ENCODE measurements around the gene CCDC30.

GRCh38 chr1:42541104-42541503, 78.0 kb downstream of the CCDC30 start:
- no peak for TF ChIP-seq SMAD4 (CRISPR knock-in tag; conservative IDR thresholded peaks at IDR 0.05)
- TF ChIP-seq STAT5A (IDR thresholded peaks at IDR 0.05; ENCODE audit: borderline replicate concordance, low read length) = no peak
- TF ChIP-seq RCOR1 (IDR thresholded peaks at IDR 0.05; ENCODE audit: borderline replicate concordance in 1 of 2, low read depth in 2 of 2, low read length in 2 of 2) = no peak
- no peak for TF ChIP-seq MTF1 (CRISPR knock-in tag; IDR thresholded peaks at IDR 0.05; ENCODE audit: borderline replicate concordance)
- TF ChIP-seq FOXP1 (CRISPR knock-in tag; IDR thresholded peaks at IDR 0.05) = no peak
- TF ChIP-seq ZBTB40 (IDR thresholded peaks at IDR 0.05) = no peak
- no peak for TF ChIP-seq ZBTB40 (CRISPR knock-in tag; IDR thresholded peaks at IDR 0.05)
- TF ChIP-seq DNMT1 (IDR thresholded peaks at IDR 0.05) = no peak
- no peak for TF ChIP-seq WHSC1 (IDR thresholded peaks at IDR 0.05; ENCODE audit: low read length)
- no peak for TF ChIP-seq KAT7 (CRISPR knock-in tag; IDR thresholded peaks at IDR 0.05; ENCODE audit: borderline replicate concordance)
